Measurements from ENCODE around the gene FLNA. TPM values are rescaled to one million over a fixed set of nuclear protein-coding genes. Genes with fewer than 3 reads are reported as not detected.

The FLNA gene
- total and polyA plus RNA-seq, 10 of the 15 experiments (the other 5 are each of a cell fraction or from before 2014, with no cell fraction given) = 5.1 to 643 (median 171) TPM

- intact Hi-C loops (cut with micrococcal nuclease; ENCODE audit: unreplicated experiment) = no loop called here
- Histone ChIP-seq H4K20me1 (ENCODE audit: control insufficient read depth, insufficient read depth) (no peaks in the 10 kb centered on the region), H3K36me3 (ENCODE audit: control insufficient read depth in 2 of 2, insufficient read depth in 2 of 2, low read length in 1 of 2) (peaks cover 0 to 59% of the 10 kb centered on the region in 2 experiments; a peak in 2 of 4 replicates), H3K4me2 (ENCODE audit: control insufficient read depth, insufficient read depth) (no peak overlapping the region), H3K79me2 (ENCODE audit: control insufficient read depth, insufficient read depth, low read length) (no peaks in the 10 kb centered on the region), H3K27me3 (replicated peaks in 1 of 2; ENCODE audit: control insufficient read depth in 2 of 2, insufficient read depth in 2 of 2, low read length in 1 of 2) (no peaks in the 10 kb centered on the region), H3K9ac (ENCODE audit: control insufficient read depth, insufficient read depth, low read length) (no peak overlapping the region), H3K4me3 (no peak overlapping the region), H3K27ac (ENCODE audit: control insufficient read depth, insufficient read depth) (no peak overlapping the region), H3K9me3 (replicated peaks; ENCODE audit: control insufficient read depth, insufficient read depth, low read length) (no peaks in the 10 kb centered on the region; the same call in 2 of the 3 replicates), H3K4me1 (ENCODE audit: control insufficient read depth, insufficient read depth, low read length) (no peaks in the 10 kb centered on the region), H2AFZ (ENCODE audit: control insufficient read depth, low read depth, low read length) (no peak overlapping the region)
- ChIA-PET CTCF (no interaction called here), RAD21 (ENCODE audit: unreplicated experiment) (no interaction called here), SMC1A (ENCODE audit: uncharacterized antibody, unreplicated experiment) (no interaction called here), POLR2A (no interaction called here)
- no peak for ATAC-seq
- BruUV-seq (replicated peaks) = no TSS peak
- no peak for FAIRE-seq
- in situ Hi-C loops (cut with MboI) = no loop called here
- no peak for TF ChIP-seq ZNF592 (IDR thresholded peaks at IDR 0.05)
- no peak for TF ChIP-seq LARP7 (IDR thresholded peaks at IDR 0.05)
- no peak for TF ChIP-seq E4F1 (IDR thresholded peaks at IDR 0.05; ENCODE audit: borderline replicate concordance, partially characterized antibody)
- TF ChIP-seq IRF3 (IDR thresholded peaks at IDR 0.05) = no peak
- no peak for TF ChIP-seq ZNF384 (IDR thresholded peaks at IDR 0.05; ENCODE audit: borderline replicate concordance, low read depth, low read length)
- no peak for TF ChIP-seq NFYA (IDR thresholded peaks at IDR 0.05; ENCODE audit: borderline replicate concordance, low read depth, low read length)
- TF ChIP-seq NFXL1 (IDR thresholded peaks at IDR 0.05; ENCODE audit: borderline replicate concordance) = no peak
- no peak for TF ChIP-seq ASH2L (IDR thresholded peaks at IDR 0.05; ENCODE audit: borderline replicate concordance, low read depth)
- TF ChIP-seq IRF5 (IDR thresholded peaks at IDR 0.05; ENCODE audit: borderline replicate concordance) = no peak
- TF ChIP-seq EGR1 (IDR thresholded peaks at IDR 0.05; ENCODE audit: borderline replicate concordance in 1 of 2, low read depth in 2 of 2, low read length in 2 of 2) = no peak
- no peak for TF ChIP-seq RBBP5 (conservative IDR thresholded peaks at IDR 0.05)
- no peak for TF ChIP-seq POLR2AphosphoS5 (IDR thresholded peaks at IDR 0.05; ENCODE audit: low read length)
- DNase-seq (ENCODE audit: low read depth, low spot score) = no peak
- WGBS (ENCODE audit: insufficient coverage, insufficient replicate concordance, low lambda C conversion rate, missing lambda C conversion rate) = 69% methylated on average over 23 of the region's 24 CpGs
Measured at GRCh38 chrX:154353172-154353843, 21.1 kb downstream of the FLNA start.

Measured in GM12878 (cell line).